ENCODE measurements around the gene GPR146. TPM values are rescaled to one million over a fixed set of nuclear protein-coding genes. Genes with fewer than 3 reads are reported as not detected.

GPR146 gene
- total and polyA plus RNA-seq, 2 of the 13 experiments (the other 11 are each of a cell fraction or from before 2014, with no cell fraction given) = 2.0 to 15.9 TPM

DNA sequence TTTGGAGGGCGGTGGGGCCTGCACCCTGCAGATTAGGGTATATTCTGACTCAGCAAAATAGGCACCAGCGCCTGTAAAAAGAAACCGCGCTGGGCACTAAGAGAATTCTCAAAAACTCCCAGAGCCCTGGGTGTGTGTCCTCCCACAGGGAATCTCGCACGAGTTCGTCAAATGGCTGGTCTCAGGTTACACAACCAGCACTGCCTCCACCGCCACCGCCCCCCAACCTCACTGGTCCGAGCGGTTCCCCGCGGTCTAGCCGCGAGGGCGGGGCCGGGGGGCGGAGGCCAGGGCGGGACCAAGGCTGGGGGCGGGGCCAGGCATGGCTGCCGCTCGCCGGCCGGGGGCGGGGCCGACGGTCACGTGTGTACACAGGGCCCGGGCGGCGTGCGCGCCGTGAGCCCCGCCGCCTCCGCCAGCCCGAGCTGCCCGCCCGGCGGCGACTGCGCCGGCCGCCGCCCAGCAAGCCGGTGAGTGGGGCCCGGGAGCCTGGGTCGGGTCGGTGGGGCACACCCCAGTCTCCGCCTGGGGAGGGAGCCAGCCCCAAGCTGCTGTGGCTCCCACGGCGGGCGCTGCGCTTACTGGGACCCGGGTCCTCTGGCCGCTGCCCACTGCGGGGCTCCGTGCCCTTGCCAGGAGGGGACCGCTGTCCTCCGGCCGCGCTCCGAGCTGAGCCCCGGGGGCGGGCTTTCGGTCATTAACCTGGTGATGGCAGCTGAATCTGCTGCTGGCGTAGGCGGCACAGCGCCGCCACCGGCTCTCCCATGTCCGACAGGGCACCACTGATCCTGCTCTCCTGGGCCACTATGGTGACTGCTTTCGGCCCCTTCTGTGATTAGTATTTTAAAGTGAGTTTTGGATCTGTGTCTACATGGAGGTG, at the start of gene GPR146 (continued):
- TF ChIP-seq SMC3 (IDR thresholded peaks at IDR 0.05; ENCODE audit: low read length) (no peak), ZNF101 (CRISPR knock-in tag; IDR thresholded peaks at IDR 0.05; ENCODE audit: borderline replicate concordance, low read depth) (no peak), POLR2AphosphoS5 (IDR thresholded peaks at IDR 0.05; ENCODE audit: low read depth, low read length) (peak; percentile 63; the same call in 1 of the 2 replicates), POGZ (CRISPR knock-in tag; IDR thresholded peaks at IDR 0.05) (no peak), ZNF264 (CRISPR knock-in tag; IDR thresholded peaks at IDR 0.05) (0 out of 2 replicates have a peak, but pooled peaks have one; percentile 15), HCFC1 (IDR thresholded peaks at IDR 0.05; ENCODE audit: low read depth, low read length) (no peak), SRF (IDR thresholded peaks at IDR 0.05; ENCODE audit: low read depth, low read length) (no peak), HOMEZ (CRISPR knock-in tag; IDR thresholded peaks at IDR 0.05; ENCODE audit: low read depth) (0 out of 2 replicates have a peak, but pooled peaks have one; percentile 34), PAXIP1 (CRISPR knock-in tag; conservative IDR thresholded peaks at IDR 0.05) (0 out of 2 replicates have a peak, but pooled peaks have one; percentile 45), RFX5 (IDR thresholded peaks at IDR 0.05; ENCODE audit: low read depth, low read length) (no peak), TAF15 (IDR thresholded peaks at IDR 0.05; ENCODE audit: low read depth, low read length, poor library complexity, severe bottlenecking) (no peak), ZNF333 (CRISPR knock-in tag; IDR thresholded peaks at IDR 0.05; ENCODE audit: borderline replicate concordance) (no peak), TSC22D2 (CRISPR knock-in tag; IDR thresholded peaks at IDR 0.05; ENCODE audit: borderline replicate concordance) (no peak), LCORL (IDR thresholded peaks at IDR 0.05) (no peak), LCORL (CRISPR knock-in tag; IDR thresholded peaks at IDR 0.05) (peak; percentile 57), ZNF281 (CRISPR knock-in tag; IDR thresholded peaks at IDR 0.05; ENCODE audit: borderline replicate concordance) (no peak; the same call in 1 of the 2 replicates), STAT5B (CRISPR knock-in tag; IDR thresholded peaks at IDR 0.05) (no peak), MEF2D (CRISPR knock-in tag; IDR thresholded peaks at IDR 0.05) (no peak), ZNF253 (CRISPR knock-in tag; IDR thresholded peaks at IDR 0.05; ENCODE audit: borderline replicate concordance) (0 out of 2 replicates have a peak, but pooled peaks have one; percentile 12)
- TF ChIP-seq, protein P1, sequence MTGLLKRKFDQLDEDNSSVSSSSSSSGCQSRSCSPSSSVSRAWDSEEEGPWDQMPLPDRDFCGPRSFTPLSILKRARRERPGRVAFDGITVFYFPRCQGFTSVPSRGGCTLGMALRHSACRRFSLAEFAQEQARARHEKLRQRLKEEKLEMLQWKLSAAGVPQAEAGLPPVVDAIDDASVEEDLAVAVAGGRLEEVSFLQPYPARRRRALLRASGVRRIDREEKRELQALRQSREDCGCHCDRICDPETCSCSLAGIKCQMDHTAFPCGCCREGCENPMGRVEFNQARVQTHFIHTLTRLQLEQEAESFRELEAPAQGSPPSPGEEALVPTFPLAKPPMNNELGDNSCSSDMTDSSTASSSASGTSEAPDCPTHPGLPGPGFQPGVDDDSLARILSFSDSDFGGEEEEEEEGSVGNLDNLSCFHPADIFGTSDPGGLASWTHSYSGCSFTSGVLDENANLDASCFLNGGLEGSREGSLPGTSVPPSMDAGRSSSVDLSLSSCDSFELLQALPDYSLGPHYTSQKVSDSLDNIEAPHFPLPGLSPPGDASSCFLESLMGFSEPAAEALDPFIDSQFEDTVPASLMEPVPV (CRISPR knock-in tag; IDR thresholded peaks at IDR 0.05) = no peak

Measured in HepG2 (cell line).